GM12891 (cell line): ENCODE data around the gene PKNOX1.

Experiments used
- POLR2A ChIP-seq: IDR thresholded peaks from 2 replicates; pipeline ENCODE4 v1.6.1; 2011; ENCODE audit warnings: low read depth, low read length, control low read depth
- POLR2AphosphoS5 ChIP-seq: IDR thresholded peaks from 2 replicates; pipeline ENCODE4 v1.6.1; 2011; ENCODE audit warnings: low read depth, low read length, control low read depth
- TAF1 ChIP-seq: IDR thresholded peaks from 2 replicates; pipeline ENCODE4 v1.6.1; 2011; ENCODE audit warnings: low read depth, low read length, control low read depth

- TF ChIP-seq POLR2AphosphoS5 (no peak), POLR2A (no peak), TAF1 (no peak)
These were observed 41.7 kb downstream of the PKNOX1 start for GRCh38 chr21:43015906-43016540.
